Neural progenitor cell (in vitro differentiated cells): ENCODE measurements around the gene NEDD1.

Experiments
- EZH2 ChIP-seq: fragments of 200-600 bp; sonication (generic); IDR thresholded peaks from 2 replicates; pipeline ENCODE4 v1.6.1; 2017; ENCODE audit warnings: antibody characterized with exemption, mild to moderate bottlenecking, moderate library complexity
- TF ChIP-seq, protein P1 (sequence below): fragments of 200-600 bp; sonication (generic); IDR thresholded peaks from 2 replicates; pipeline ENCODE4 v1.5.1; 2017; ENCODE audit warnings: antibody characterized with exemption, mild to moderate bottlenecking

DNA sequence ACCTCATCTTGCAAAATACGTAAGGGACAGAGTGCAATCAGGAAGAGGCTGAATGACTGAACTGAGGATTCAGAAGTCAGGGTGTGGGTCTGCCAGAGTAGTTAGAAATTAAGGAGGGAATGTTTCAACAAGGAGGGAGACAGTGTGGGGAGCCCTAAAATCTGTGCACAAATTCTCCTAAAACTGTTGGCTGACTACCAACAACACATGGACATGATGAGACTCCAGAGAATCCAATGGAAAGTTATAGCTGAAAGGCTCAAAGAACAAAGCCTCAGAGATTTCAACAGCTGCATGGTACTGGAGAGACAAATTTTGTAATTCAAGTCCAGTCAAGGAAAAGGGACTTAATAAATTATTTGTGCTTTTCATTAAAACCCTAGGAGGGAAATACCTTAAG is 36.1 kb upstream of the NEDD1 start:
- TF ChIP-seq, protein P1, sequence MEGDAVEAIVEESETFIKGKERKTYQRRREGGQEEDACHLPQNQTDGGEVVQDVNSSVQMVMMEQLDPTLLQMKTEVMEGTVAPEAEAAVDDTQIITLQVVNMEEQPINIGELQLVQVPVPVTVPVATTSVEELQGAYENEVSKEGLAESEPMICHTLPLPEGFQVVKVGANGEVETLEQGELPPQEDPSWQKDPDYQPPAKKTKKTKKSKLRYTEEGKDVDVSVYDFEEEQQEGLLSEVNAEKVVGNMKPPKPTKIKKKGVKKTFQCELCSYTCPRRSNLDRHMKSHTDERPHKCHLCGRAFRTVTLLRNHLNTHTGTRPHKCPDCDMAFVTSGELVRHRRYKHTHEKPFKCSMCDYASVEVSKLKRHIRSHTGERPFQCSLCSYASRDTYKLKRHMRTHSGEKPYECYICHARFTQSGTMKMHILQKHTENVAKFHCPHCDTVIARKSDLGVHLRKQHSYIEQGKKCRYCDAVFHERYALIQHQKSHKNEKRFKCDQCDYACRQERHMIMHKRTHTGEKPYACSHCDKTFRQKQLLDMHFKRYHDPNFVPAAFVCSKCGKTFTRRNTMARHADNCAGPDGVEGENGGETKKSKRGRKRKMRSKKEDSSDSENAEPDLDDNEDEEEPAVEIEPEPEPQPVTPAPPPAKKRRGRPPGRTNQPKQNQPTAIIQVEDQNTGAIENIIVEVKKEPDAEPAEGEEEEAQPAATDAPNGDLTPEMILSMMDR = no peak
- no peak for TF ChIP-seq EZH2
